ENCODE results near the gene SCNN1G.
"Not testable (repeated sequence)": the region's sequence is repeated elsewhere in the genome, so short reads cannot be mapped to it uniquely, and the experiment has no call there.

SCNN1G gene

DNA sequence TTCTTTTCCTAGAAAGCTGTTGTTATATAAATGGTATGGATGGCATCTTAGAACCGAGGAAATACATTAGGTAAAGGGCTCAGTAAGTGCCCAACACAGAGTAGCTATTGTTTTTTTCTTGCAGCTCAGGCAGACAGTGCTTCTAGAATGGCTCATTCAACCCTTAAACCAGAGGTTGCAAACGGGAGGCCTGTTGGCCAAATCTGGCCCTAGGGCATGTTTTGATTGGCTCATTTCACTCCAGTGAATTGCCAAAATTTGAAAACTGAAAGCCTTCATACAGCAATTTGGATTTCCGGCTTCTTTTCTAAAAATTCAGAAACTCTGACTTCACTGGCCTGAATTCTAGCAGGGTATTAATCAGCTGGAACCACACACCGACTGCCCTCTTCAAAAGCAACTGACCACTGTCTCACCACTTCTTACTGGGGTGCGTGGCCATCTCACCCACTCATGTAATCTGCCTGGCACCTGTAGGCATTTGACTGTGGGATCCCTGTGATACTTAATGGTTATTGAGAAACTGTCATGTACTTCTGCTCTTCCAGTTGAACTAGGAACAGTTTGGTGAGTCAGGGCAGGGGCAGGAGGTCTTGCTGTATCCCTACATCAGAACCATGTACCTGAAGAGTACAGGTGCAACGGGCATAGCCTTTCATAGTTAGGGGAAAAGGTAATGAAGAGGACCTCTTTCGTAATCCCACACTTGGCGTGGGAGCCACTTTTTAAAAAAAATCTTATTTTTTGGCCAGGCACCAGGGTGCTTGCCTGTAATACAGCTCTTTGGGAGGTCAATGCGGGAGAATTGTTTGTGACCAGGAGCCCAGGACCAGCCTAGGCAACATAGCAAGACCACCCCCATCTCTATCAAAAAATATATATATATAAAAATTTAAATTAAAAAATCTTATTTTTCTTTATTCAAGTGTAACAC lies 66.0 kb downstream of the SCNN1G start:
- Histone ChIP-seq H3K27ac (ENCODE audit: low read length) (no peak overlapping the region), H3K4me2 (ENCODE audit: insufficient read depth, low read length) (no peak overlapping the region), H4K20me1 (ENCODE audit: insufficient read depth, low read length) (no peaks in the 10 kb centered on the region), H3K9me3 (ENCODE audit: insufficient read depth, low read length, severe bottlenecking) (no peaks in the 10 kb centered on the region), H3K36me3 (ENCODE audit: insufficient read depth, low read length) (no peaks in the 10 kb centered on the region), H3K4me3 (ENCODE audit: low read depth in 1 of 2, low read length in 2 of 2) (no peak overlapping the region), H3K4me1 (ENCODE audit: insufficient read depth, low read length) (no peaks in the 10 kb centered on the region), H3K9ac (ENCODE audit: low read depth, low read length) (no peak overlapping the region), H2AFZ (ENCODE audit: low read depth, low read length) (no peak overlapping the region), H3K79me2 (ENCODE audit: insufficient read depth, low read length) (no peaks in the 10 kb centered on the region), H3K27me3 (ENCODE audit: insufficient read depth, low read length, poor library complexity) (no peaks in the 10 kb centered on the region)
- DNase-seq, result no peak
- TF ChIP-seq, protein P1, sequence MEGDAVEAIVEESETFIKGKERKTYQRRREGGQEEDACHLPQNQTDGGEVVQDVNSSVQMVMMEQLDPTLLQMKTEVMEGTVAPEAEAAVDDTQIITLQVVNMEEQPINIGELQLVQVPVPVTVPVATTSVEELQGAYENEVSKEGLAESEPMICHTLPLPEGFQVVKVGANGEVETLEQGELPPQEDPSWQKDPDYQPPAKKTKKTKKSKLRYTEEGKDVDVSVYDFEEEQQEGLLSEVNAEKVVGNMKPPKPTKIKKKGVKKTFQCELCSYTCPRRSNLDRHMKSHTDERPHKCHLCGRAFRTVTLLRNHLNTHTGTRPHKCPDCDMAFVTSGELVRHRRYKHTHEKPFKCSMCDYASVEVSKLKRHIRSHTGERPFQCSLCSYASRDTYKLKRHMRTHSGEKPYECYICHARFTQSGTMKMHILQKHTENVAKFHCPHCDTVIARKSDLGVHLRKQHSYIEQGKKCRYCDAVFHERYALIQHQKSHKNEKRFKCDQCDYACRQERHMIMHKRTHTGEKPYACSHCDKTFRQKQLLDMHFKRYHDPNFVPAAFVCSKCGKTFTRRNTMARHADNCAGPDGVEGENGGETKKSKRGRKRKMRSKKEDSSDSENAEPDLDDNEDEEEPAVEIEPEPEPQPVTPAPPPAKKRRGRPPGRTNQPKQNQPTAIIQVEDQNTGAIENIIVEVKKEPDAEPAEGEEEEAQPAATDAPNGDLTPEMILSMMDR (IDR thresholded peaks at IDR 0.05; ENCODE audit: borderline replicate concordance, extremely low read depth, low read length, poor library complexity, severe bottlenecking), result no peak
- no peak for TF ChIP-seq EZH2 (IDR thresholded peaks at IDR 0.05; ENCODE audit: borderline replicate concordance, low read depth, low read length, severe bottlenecking)
- ATAC-seq (ENCODE audit: insufficient read depth, low read depth), result no peak

DNA sequence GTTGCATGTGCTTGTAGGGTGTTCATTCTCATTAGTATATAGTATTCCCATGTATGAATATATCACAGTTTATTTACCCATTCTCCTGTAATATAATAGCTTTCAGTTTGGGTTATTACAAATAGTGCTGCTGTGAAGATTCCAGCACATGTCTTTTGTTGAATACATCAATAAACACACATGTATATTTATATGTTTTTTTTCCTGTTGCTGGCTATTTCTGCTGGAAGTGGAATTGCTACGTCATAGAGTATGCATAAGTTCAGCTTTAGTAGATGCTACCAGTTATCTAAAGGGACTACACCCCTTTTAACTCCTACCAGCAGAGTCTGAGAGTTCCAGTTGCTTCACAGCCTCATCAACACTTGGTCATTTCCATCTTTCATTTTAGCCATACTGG lies 67.3 kb downstream of the SCNN1G start:
- Histone ChIP-seq H4K20me1 (ENCODE audit: insufficient read depth, low read length) (no peaks in the 10 kb centered on the region), H2AFZ (ENCODE audit: low read depth, low read length) (no peak overlapping the region), H3K4me3 (ENCODE audit: low read depth in 1 of 2, low read length in 2 of 2) (no peak overlapping the region), H3K4me1 (ENCODE audit: insufficient read depth, low read length) (no peaks in the 10 kb centered on the region), H3K4me2 (ENCODE audit: insufficient read depth, low read length) (no peak overlapping the region), H3K27ac (ENCODE audit: low read length) (no peak overlapping the region), H3K9ac (ENCODE audit: low read depth, low read length) (no peak overlapping the region), H3K9me3 (ENCODE audit: insufficient read depth, low read length, severe bottlenecking) (no peaks in the 10 kb centered on the region), H3K36me3 (ENCODE audit: insufficient read depth, low read length) (no peaks in the 10 kb centered on the region), H3K79me2 (ENCODE audit: insufficient read depth, low read length) (no peaks in the 10 kb centered on the region), H3K27me3 (ENCODE audit: insufficient read depth, low read length, poor library complexity) (no peaks in the 10 kb centered on the region)
- TF ChIP-seq, protein P1 (IDR thresholded peaks at IDR 0.05; ENCODE audit: borderline replicate concordance, extremely low read depth, low read length, poor library complexity, severe bottlenecking), result no peak
- TF ChIP-seq EZH2 (IDR thresholded peaks at IDR 0.05; ENCODE audit: borderline replicate concordance, low read depth, low read length, severe bottlenecking), result no peak
- DNase-seq, result no peak
- ATAC-seq (ENCODE audit: insufficient read depth, low read depth), result no peak

DNA sequence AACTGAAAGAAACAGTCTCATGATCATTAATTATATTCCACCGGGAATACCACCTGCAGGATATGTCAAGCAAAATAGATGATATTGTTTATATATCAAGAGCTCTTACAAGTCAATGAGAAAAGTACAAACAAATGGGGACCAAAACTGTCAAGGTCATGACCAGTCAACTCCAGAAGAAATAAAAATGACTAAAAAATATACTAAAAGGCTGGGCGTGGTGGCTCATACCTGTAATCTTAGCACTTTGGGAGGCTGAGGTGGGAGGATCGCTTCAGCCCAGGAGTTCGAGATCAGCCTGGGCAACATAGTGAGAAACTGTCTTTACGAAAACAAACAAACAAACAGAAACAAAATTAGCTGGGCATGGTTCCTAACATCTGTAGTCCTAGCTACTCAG lies 69.8 kb downstream of the SCNN1G start:
- Histone ChIP-seq H3K79me2 (ENCODE audit: insufficient read depth, low read length) (no peaks in the 10 kb centered on the region), H3K36me3 (ENCODE audit: insufficient read depth, low read length) (no peaks in the 10 kb centered on the region), H4K20me1 (ENCODE audit: insufficient read depth, low read length) (no peaks in the 10 kb centered on the region), H3K27ac (ENCODE audit: low read length) (no peak overlapping the region), H3K9me3 (ENCODE audit: insufficient read depth, low read length, severe bottlenecking) (no peaks in the 10 kb centered on the region), H3K4me2 (ENCODE audit: insufficient read depth, low read length) (no peak overlapping the region), H3K4me1 (ENCODE audit: insufficient read depth, low read length) (no peaks in the 10 kb centered on the region), H2AFZ (ENCODE audit: low read depth, low read length) (no peak overlapping the region), H3K27me3 (ENCODE audit: insufficient read depth, low read length, poor library complexity) (no peaks in the 10 kb centered on the region), H3K9ac (ENCODE audit: low read depth, low read length) (no peak overlapping the region), H3K4me3 (ENCODE audit: low read depth in 1 of 2, low read length in 2 of 2) (no peak overlapping the region)
- DNase-seq (no peak), ATAC-seq (ENCODE audit: insufficient read depth, low read depth) (no peak)
- no peak for TF ChIP-seq EZH2 (IDR thresholded peaks at IDR 0.05; ENCODE audit: borderline replicate concordance, low read depth, low read length, severe bottlenecking)
- TF ChIP-seq, protein P1 (IDR thresholded peaks at IDR 0.05; ENCODE audit: borderline replicate concordance, extremely low read depth, low read length, poor library complexity, severe bottlenecking), result no peak

DNA sequence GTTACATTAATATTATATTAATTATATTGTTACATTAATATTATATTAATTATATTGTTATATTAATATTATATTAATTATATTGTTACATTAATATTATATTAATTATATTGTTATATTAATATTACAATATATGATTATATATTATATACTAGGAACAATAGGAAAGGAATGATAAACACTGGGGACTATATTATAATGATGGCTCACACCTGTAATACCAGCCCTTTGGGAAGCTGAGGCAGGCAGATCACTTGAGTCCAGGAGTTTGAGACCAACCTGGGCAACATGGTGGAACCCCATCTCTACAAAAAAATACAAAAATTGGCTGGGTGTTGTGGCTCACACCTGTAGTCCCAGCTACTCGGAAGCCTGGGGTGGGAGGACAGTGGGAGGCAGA lies 71.1 kb downstream of the SCNN1G start:
- not testable (repeated sequence) for H3K4me1 ChIP-seq (ENCODE audit: insufficient read depth, low read length); H3K27me3 ChIP-seq (ENCODE audit: insufficient read depth, low read length, poor library complexity)

More for the DNA sequence above, 71.1 kb downstream of the SCNN1G start:
- not testable (repeated sequence) for H3K9me3 ChIP-seq (ENCODE audit: insufficient read depth, low read length, severe bottlenecking); H3K9ac ChIP-seq (ENCODE audit: low read depth, low read length); H3K36me3 ChIP-seq (ENCODE audit: insufficient read depth, low read length); ATAC-seq (ENCODE audit: insufficient read depth, low read depth); H3K4me2 ChIP-seq (ENCODE audit: insufficient read depth, low read length); H4K20me1 ChIP-seq (ENCODE audit: insufficient read depth, low read length); DNase-seq; H3K4me3 ChIP-seq (ENCODE audit: low read depth in 1 of 2, low read length in 2 of 2); H3K79me2 ChIP-seq (ENCODE audit: insufficient read depth, low read length); H2AFZ ChIP-seq (ENCODE audit: low read depth, low read length); H3K27ac ChIP-seq (ENCODE audit: low read length)
